Measurements from ENCODE around the gene NUDT3.

The NUDT3 gene

GRCh38 chr6:34230653-34231371, 161.7 kb downstream of the NUDT3 start:
- no peak overlapping the region for H3K27ac Mint-ChIP-seq
- H3K36me3 Mint-ChIP-seq (ENCODE audit: low read depth) = no peaks in the 10 kb centered on the region
- DNase-seq (no peak), ATAC-seq (no peak)
- no peaks in the 10 kb centered on the region for H3K27me3 Mint-ChIP-seq
- H3K4me1 Mint-ChIP-seq = peaks cover 34% of the 10 kb centered on the region
- H3K4me3 Mint-ChIP-seq = no peak overlapping the region
- no peaks in the 10 kb centered on the region for H3K9me3 Mint-ChIP-seq

GRCh38 chr6:34229877-34230276, 162.6 kb downstream of the NUDT3 start:
- ATAC-seq = no peak
- H3K4me1 Mint-ChIP-seq = peaks cover 36% of the 10 kb centered on the region
- H3K27me3 Mint-ChIP-seq = no peaks in the 10 kb centered on the region
- no peak overlapping the region for H3K27ac Mint-ChIP-seq
- H3K4me3 Mint-ChIP-seq = no peak overlapping the region
- no peaks in the 10 kb centered on the region for H3K36me3 Mint-ChIP-seq (ENCODE audit: low read depth)
- no peak for DNase-seq
- H3K9me3 Mint-ChIP-seq = no peaks in the 10 kb centered on the region
